Fibroblast of skin of scalp (primary cell): ENCODE measurements around the gene WNT7B.

Experiments used
- DNase-seq: peaks from one replicate; pipeline ENCODE4 v3.0.0-alpha.2; 2013

WNT7B gene

GRCh38 chr22:45905924-45906865 is 70.8 kb downstream of the WNT7B start:
- peak; percentile 79 for DNase-seq

- DNase-seq, result no peak
Observed at GRCh38 chr22:45905326-45905923, 71.5 kb downstream of the WNT7B start.

DNA sequence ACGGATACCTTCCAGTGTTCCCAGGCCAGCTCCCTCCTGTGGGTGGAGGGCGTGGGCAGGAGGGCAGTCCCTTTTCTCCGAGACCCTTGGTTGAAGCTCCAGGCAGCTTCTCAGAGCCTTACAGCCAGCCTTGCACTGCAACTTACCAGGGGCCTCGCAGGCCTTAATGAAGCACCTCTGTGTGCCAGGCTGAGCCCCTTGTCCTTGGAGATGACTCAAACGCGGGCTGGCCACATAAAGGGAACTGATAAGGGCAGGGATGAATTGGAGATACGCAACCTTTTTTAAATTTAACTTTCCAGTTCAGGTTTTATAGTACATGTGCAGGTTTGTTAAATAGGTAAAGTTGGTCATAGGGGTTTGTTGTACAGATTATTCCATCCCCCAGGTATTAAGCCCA is 72.7 kb downstream of the WNT7B start:
- DNase-seq, result no peak

GRCh38 chr22:45903355-45904135 is 73.4 kb downstream of the WNT7B start:
- peak; percentile 81 for DNase-seq

DNA sequence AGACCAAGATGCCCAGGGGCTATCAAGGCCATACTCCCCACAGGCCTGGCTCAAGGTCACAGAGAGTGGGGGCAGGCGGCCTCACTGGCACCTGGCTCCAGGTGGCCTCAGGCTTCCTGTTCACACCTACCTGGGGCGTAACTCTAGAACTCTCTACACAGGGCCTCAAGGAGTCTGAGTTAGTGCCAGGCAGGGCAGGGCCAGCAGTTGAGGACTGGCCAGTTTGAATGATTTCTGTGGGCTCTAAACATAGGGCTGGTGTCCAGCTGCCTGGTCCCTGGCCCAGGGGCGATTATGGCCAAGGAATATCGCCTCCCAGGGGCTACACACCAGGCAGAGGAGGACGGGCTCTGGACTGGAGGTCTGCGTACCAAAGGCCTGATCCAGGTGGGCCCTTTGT is 79.2 kb downstream of the WNT7B start:
- DNase-seq, result no peak

GRCh38 chr22:45896964-45897538 is 79.9 kb downstream of the WNT7B start:
- no peak for DNase-seq

- DNase-seq, result no peak
Observed at GRCh38 chr22:45896153-45896951, 80.6 kb downstream of the WNT7B start.

- no peak for DNase-seq
Observed at GRCh38 chr22:45895436-45896152, 81.4 kb downstream of the WNT7B start.

DNA sequence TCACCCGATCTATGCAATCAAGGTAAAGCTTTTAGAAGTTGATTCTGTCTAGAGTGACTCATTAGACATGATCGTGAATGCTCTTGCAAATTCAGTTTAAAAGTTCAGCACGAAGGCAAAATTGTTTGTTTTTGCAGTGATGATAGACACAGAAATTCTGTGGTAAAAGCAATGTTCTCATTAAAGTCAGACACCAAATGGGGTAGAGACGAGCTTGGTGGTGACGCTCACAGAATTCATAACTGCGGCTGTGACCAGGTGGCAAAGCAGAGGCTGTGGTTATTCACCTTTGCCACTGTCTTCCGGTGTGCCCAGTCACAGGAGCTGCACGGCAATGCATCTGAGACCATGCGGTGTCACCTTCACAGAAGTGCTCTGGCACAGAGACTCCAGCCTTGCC is 83.4 kb downstream of the WNT7B start:
- DNase-seq, result no peak

DNA sequence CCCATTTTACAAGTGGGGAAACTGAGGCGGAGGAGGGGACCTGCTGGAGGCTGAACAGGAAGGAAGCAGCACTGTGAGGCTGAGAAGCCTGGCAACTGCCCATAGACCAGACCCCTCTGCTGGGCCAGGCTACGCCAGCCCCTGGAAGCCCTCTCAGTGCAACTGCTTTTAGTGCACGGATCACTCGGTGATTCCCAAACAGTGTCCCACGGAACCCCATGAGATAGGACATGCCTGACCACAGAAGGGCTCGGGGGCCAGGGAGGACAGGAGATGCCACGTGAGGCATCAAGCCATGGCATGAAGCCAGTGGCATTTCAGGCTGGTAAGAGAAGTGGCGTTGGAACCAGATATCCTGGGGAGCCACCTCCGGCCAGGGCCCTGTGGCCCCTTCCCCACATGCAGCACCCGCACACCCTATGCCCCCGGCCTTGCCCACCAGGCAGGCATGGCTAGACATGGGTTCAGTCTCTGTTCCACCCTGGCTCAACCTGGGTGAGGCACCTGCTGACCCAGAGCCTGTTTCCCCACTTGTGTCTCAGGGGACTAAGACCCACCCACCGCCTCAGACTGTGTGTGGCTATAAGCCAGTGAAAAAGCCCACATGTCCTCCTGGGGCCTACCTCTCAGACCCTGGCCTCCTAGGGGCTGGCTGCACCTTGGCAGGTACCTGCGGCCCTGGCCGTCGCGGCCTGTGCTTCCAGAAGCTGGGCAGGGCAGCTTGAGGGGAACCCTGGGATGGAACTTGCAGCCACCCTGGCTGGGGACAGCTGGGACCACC is 84.1 kb downstream of the WNT7B start:
- DNase-seq, result no peak

GRCh38 chr22:45891996-45892621 is 84.9 kb downstream of the WNT7B start:
- no peak for DNase-seq

GRCh38 chr22:45891471-45891995 is 85.4 kb downstream of the WNT7B start:
- no peak for DNase-seq

DNA sequence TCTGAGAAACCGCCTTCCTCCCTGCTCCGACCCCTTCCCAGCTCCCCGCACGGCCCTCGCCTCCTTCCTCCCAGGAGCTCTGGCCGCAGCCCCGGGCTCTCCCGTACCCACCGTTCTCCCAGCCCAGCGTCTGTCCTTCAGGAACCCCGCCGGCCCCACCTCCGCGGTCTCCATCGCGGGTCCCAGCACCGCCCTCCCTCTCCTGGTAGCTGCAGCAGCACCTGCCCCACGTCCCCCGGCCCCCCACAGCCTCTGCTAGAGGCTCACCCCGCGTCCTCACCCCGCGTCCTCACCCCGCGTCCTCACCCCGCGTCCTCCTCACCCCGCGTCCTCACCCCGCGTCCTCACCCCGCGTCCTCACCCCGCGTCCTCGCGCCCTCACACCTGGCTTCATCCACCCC is 85.9 kb downstream of the WNT7B start:
- DNase-seq, result no peak

DNA sequence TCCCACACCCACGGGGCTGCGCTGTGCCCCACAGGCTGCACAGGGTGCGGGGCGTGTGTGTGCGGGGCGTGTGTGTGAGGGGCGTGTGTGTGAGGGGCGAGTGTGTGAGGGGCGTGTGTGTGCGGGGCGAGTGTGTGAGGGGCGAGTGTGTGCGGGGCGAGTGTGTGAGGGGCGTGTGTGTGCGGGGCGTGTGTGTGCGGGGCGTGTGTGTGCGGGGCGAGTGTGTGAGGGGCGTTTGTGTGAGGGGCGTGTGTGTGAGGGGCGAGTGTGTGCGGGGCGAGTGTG is 86.7 kb downstream of the WNT7B start:
- no peak for DNase-seq

- peak; percentile 19 for DNase-seq
Observed at GRCh38 chr22:45889539-45890350, 87.2 kb downstream of the WNT7B start.

DNA sequence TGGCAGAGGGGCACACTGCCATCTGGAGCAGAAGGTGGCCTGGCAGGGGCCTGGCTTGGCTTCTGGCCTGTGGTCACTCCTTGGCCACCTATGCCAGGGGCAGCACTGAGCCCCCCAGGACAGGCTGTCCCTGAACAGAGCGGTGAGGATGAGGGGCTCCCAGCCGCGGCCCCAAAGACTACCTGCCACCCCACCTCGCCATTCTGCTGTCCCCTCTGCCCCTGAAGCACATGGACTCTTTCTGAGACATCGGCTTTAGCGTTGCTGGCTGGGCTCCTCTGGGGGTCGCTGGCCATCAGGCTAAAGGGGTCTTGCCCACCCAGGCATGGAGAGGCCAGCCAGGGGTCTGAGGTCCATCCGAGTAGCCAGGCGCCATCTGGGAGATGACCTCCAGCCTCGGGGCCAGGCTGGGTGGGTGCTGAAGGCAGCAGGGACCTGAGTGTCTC is 87.8 kb downstream of the WNT7B start:
- DNase-seq, result no peak

- DNase-seq, result no peak
Observed at GRCh38 chr22:45888221-45889092, 88.5 kb downstream of the WNT7B start.
